Spinal cord (tissue), 10 donors: ENCODE measurements around the gene PDZD2. TPM values are rescaled to one million over a fixed set of nuclear protein-coding genes. Genes with fewer than 3 reads are reported as not detected.

Source experiments
- DNase-seq, 6 donors: peaks; one replicate each; pipeline versions ENCODE4 v3.0.0 to v3.0.0-alpha.2; 2013 to 2015; ENCODE audit warnings: low spot score in 6 of 6, low read depth in 4 of 6
- H3K27ac ChIP-seq: one replicate; pipeline ENCODE4 v1.5.1; 2013; ENCODE audit warnings: low read depth, low read length, control low read depth
- H3K27me3 ChIP-seq: one replicate; pipeline ENCODE4 v1.6.1; 2013; ENCODE audit warnings: low read length; ENCODE audit not compliant: control insufficient read depth, insufficient read depth
- H3K36me3 ChIP-seq: one replicate; pipeline ENCODE4 v1.6.1; 2013; ENCODE audit warnings: low read length; ENCODE audit not compliant: control insufficient read depth, insufficient read depth
- H3K4me1 ChIP-seq: one replicate; pipeline ENCODE4 v1.6.1; 2013; ENCODE audit warnings: low read length; ENCODE audit not compliant: control insufficient read depth, insufficient read depth
- H3K4me3 ChIP-seq: one replicate; pipeline ENCODE4 v1.5.1; 2013; ENCODE audit warnings: low read depth, low read length, control low read depth
- H3K9me3 ChIP-seq: one replicate; pipeline ENCODE4 v1.6.1; 2013; ENCODE audit warnings: low read length; ENCODE audit not compliant: control insufficient read depth, insufficient read depth
- WGBS: methylation state at CpG from one replicate; pipeline ENCODE4 v1.1.5; 2013; ENCODE audit warnings: missing lambda C conversion rate; ENCODE audit not compliant: insufficient coverage; 5-methylcytosine and 5-hydroxymethylcytosine counted together
- polyA plus RNA-seq, 2 donors: library from polyadenylated mRNA; unstranded; fragments of 120-200 nt; gene quantifications; one replicate each; pipeline ENCODE4 v1.2.1, GENCODE V29; 2013; ENCODE audit not compliant: insufficient read length in 2 of 2
- total RNA-seq, 2 donors: library from RNA; depleted of rRNA in 1 of 2; stranded (reverse); fragments of 120-200 nt in 1 of 2; fragments of >200 nt in 1 of 2; gene quantifications; one replicate each; pipeline versions ENCODE4 v1.2.3 to v1.2.4, GENCODE V29; 2013 to 2014
- donor health status: healthy.

The PDZD2 gene
- total and polyA plus RNA-seq, 4 donors = 22.1 to 40.2 (median 34.9) TPM

DNA sequence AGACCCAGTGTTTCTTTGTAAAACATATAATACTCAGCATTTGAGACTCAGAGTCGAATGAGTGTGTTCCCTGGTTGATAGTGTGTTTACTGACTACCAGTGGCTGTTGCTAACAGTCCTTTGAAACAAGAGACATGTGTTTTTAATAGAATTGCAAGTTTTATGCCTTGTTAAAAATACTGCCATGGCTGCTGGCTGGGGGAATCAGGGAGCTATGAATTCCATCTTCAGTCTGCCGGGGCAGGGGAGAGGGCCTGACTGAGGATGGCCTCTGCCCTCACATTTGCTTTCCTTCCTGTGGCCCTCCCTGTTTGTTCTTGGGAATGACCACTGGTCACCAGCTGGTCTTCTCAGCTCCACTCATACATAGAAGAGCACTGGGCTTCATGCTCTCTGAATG, 63.8 kb downstream of the PDZD2 start:
- no peak overlapping the region for H3K4me3 ChIP-seq
- H3K9me3 ChIP-seq = no peaks in the 10 kb centered on the region
- H3K4me1 ChIP-seq = peaks cover 11% of the 10 kb centered on the region
- DNase-seq = no peak
- no peaks in the 10 kb centered on the region for H3K27me3 ChIP-seq
- WGBS = 17% methylated on average over 1 of the region's 2 CpGs
- H3K36me3 ChIP-seq = no peaks in the 10 kb centered on the region
- H3K27ac ChIP-seq = no peak overlapping the region

DNA sequence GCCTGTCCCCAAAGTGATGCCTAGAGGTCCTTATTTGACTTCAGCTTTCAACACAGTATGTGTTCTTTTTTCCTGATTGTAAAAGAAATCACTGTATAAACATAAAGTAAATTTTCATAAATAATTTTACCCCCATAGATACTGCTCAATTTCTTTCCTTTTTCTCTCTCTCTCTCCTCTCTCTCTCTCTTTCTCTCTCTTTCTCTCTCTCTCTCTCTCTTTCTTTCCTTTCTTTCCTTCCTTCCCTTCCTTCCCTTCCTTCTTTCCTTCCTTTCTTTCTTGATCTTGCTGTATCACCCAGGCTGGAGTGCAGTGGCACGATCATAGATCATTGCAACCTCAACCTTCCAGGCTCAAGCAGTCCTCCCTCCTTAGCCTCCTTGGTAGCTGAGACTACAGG, 64.8 kb downstream of the PDZD2 start:
- H3K36me3 ChIP-seq = no peaks in the 10 kb centered on the region
- H3K9me3 ChIP-seq = no peaks in the 10 kb centered on the region
- peaks cover 11% of the 10 kb centered on the region for H3K4me1 ChIP-seq
- H3K4me3 ChIP-seq = no peak overlapping the region
- no peaks in the 10 kb centered on the region for H3K27me3 ChIP-seq
- no peak overlapping the region for H3K27ac ChIP-seq
- no CpG with 5 or more reads among the region's 1 CpG for WGBS
- no peak for DNase-seq

DNA sequence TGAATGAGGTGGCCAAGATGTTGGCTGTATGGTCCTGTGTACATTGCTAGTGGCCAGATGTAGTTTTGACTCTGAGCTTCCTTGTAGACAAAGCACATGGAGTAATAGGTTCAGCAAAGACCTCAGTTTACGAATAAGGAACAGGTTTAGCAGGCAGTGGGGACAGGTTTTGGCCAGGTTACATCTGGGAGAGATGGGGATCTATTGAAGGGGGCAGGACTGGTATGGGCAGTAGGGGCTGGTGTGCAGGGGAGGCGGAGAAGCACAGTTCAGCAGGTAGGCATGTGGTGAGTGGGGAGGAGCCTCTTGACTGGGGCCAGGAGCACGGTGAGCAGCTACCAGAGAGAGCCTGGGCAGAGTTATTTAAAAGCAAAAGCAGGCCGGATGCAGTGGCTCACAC, 67.3 kb downstream of the PDZD2 start:
- Histone ChIP-seq H3K27ac (no peak overlapping the region), H3K36me3 (no peaks in the 10 kb centered on the region), H3K4me1 (peaks cover 6% of the 10 kb centered on the region), H3K27me3 (no peaks in the 10 kb centered on the region), H3K9me3 (no peaks in the 10 kb centered on the region), H3K4me3 (no peak overlapping the region)
- no peak for DNase-seq
- WGBS = 96% methylated on average over 3 of the region's 4 CpGs

DNA sequence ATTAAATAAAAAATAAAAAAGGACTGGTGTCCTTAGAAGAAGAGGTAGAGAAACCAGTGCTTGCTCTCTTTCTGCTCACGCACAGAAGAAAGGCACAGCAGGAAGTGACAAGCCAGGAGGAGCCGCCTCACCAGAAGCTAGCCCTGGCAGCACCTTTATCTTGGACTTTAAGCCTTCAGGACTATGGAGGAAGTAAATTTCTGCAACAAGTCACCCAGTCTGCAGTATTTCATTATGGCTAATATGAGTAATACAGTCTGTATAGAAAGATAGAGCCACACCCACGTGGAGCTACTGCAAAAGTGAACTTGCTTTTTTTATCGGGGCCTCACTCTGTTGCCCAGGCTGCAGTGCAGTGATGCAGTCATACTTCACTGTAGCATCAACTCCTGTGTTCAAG, 68.4 kb downstream of the PDZD2 start:
- H3K27me3 ChIP-seq = no peaks in the 10 kb centered on the region
- no peaks in the 10 kb centered on the region for H3K9me3 ChIP-seq
- no peak for DNase-seq
- peaks cover 2% of the 10 kb centered on the region for H3K4me1 ChIP-seq
- no peaks in the 10 kb centered on the region for H3K36me3 ChIP-seq
- H3K27ac ChIP-seq = no peak overlapping the region
- WGBS = 100% methylated on average over 2 of the region's 4 CpGs
- H3K4me3 ChIP-seq = no peak overlapping the region

DNA sequence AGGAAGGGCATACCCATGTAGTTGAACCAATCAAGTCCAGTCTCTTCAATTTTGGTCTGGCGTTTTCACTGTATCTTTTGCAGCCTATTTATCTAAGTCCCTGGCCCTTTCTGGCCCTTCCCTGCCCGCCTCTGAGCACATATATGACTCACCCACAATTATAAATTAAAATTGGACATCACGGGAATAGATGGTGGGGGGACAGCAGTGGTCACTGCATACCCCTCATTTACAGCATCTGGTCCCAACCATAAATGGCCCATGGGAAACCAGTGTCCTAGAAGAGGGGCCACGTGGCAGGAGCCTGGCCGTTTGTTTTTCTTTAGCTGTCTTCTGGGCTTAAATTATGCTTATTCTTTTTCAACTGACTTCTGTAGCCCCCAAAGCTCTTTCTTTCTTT, 69.2 kb downstream of the PDZD2 start:
- DNase-seq = no peak
- Histone ChIP-seq H3K27me3 (no peaks in the 10 kb centered on the region), H3K4me1 (no peaks in the 10 kb centered on the region), H3K9me3 (no peaks in the 10 kb centered on the region), H3K4me3 (no peak overlapping the region), H3K36me3 (no peaks in the 10 kb centered on the region), H3K27ac (no peak overlapping the region)
- 35% methylated on average over 2 of the region's 5 CpGs for WGBS

DNA sequence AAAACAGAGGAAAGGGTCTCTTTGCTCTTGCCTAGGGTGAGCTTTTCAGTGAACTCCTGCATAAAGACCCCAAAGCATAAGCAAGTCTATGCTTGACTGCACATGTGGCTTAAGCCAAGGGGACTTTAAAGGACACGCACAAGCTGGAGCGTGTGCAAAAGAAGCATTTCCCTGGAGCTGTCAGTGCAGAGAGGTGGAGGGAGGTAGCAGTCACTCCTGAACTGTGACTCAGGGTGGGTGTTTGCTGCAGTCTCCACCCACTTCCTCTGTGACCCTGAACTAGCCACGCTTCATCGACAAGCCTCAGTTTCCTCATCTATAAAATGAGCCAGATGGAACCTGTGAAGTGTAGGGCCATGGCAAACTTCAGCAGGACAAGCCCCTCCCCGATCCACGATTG, 72.4 kb downstream of the PDZD2 start:
- WGBS = 67% methylated on average over 4 of the region's 6 CpGs
- Histone ChIP-seq H3K4me1 (no peaks in the 10 kb centered on the region), H3K27ac (no peak overlapping the region)

DNA sequence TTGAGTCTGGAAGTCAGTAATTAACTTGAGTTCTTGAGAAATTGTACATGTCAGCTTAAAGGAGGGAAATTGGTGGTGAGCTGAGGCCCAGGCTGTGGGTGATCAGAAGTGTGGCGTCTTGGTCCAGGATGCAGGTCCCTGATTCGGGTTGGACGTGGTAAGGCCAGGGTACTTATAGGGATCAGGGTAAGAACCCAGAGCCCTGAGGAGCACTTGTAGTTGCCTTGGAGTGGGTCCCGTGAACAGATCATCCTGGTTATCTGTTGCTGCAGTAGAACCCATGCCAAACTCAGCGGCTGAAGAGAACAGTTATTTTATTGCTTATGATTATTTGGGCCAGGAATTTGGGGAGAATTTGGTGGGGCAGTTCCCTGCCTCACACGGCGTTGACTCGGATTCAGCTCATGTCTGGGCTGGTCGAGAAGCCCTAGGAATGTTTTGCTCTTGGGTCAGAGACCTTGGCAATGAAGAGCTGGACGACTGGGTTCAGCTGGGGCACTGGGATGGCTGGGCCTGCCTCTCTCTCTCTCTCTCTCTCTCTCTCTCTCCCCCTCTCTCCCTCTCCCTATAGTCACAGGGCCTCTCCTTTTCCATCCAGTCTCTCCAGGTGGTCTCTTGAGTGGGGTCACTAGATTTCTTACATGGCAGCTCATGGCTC, 73.1 kb downstream of the PDZD2 start:
- Histone ChIP-seq H3K27ac (no peak overlapping the region), H3K4me1 (no peaks in the 10 kb centered on the region), H3K36me3 (no peaks in the 10 kb centered on the region), H3K4me3 (no peak overlapping the region), H3K9me3 (no peaks in the 10 kb centered on the region), H3K27me3 (no peaks in the 10 kb centered on the region)
- 86% methylated on average over 10 of the region's 10 CpGs for WGBS
- no peak for DNase-seq

More for the DNA sequence above, 72.4 kb downstream of the PDZD2 start:
- no peaks in the 10 kb centered on the region for H3K36me3 ChIP-seq
- H3K9me3 ChIP-seq = no peaks in the 10 kb centered on the region
- DNase-seq = no peak
- no peaks in the 10 kb centered on the region for H3K27me3 ChIP-seq
- H3K4me3 ChIP-seq = no peak overlapping the region

DNA sequence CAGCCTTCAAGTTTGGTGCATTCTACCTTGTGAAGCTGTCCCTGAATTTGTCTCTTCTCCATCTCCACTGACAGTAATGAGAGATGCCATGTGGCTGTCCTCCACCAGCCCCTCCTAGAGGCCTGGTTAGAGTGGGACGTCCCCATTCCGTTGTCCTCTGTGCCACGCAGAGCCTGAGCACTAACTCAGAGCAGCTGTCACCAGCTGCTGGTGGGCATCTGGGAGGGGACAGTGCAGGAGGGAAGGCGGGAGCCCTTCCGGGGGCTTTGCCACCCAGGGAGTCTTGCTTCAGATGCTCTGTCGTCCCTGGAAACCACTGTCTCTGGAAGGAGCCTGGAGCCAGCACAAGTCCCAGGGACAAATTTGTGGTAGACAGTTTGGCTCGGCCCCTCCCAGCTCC, 78.6 kb downstream of the PDZD2 start:
- 14% methylated on average over 7 of the region's 7 CpGs for WGBS
- DNase-seq = peak in 2 of 6 donors; percentile 34 to 39
- H3K9me3 ChIP-seq = no peaks in the 10 kb centered on the region
- no peak overlapping the region for H3K4me3 ChIP-seq
- no peaks in the 10 kb centered on the region for H3K27me3 ChIP-seq
- H3K27ac ChIP-seq = no peak overlapping the region
- peaks cover 6% of the 10 kb centered on the region for H3K4me1 ChIP-seq
- no peaks in the 10 kb centered on the region for H3K36me3 ChIP-seq

DNA sequence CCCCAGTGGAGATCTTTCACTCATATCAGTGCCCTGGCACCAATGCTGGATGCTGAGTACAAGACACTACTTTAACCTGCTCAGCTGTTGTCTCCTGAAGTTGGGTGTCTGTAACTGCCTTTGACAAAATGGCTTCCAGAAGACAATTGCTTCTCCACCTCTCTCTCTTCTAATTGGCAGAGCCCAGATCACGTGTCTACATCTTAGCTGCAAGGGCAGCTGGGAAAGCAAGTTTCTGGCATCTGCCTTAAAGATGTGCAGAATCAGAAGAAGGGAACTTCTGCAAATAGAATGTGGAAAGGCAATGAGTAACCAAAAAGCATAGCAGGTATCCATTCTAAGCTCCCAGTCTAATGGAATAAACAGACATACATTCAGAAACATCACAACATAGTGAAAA, 81.1 kb downstream of the PDZD2 start:
- Histone ChIP-seq H3K27ac (no peak overlapping the region), H3K9me3 (no peaks in the 10 kb centered on the region), H3K4me3 (no peak overlapping the region), H3K36me3 (no peaks in the 10 kb centered on the region), H3K4me1 (peaks cover 6% of the 10 kb centered on the region), H3K27me3 (no peaks in the 10 kb centered on the region)
- DNase-seq = peak in 1 of 6 donors; percentile 45
- no CpG with 5 or more reads among the region's 1 CpG for WGBS

DNA sequence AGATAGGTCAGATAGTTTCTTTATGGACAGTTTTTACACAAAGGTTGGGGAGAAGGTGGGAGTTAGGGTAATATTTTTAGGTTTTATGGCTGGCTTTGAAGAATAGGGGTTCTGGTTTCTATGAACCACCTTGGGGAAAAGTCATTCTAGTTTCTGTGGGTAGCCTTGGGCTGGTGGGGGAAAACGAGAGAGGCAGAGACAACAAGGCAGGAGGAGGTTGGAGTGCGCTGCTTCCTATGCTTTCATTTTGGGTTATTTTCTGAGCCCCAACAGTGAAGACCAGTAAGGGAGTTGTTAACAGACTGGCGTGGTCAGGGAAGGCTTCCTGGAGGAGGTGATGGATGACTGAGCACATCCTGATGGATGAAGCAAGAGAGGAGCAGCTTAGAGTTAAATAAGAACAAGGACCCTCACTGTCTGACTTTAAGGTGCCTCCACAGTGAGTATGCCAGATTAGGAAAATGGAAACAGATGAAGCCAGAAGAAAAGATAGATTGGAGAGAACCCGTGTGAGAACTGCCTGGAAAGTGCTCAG, 81.9 kb downstream of the PDZD2 start:
- H3K4me3 ChIP-seq = no peak overlapping the region
- H3K36me3 ChIP-seq = no peaks in the 10 kb centered on the region
- H3K27ac ChIP-seq = no peak overlapping the region
- peaks cover 6% of the 10 kb centered on the region for H3K4me1 ChIP-seq
- WGBS = 83% methylated on average over 4 of the region's 4 CpGs
- no peak for DNase-seq
- no peaks in the 10 kb centered on the region for H3K27me3 ChIP-seq
- no peaks in the 10 kb centered on the region for H3K9me3 ChIP-seq
